GM18951 (cell line): ENCODE data around the gene JPT2.
"Not testable (repeated sequence)": the region's sequence is repeated elsewhere in the genome, so short reads cannot be mapped to it uniquely, and the experiment has no call there.

Experiments
- POLR2A ChIP-seq: IDR thresholded peaks from 4 replicates; pipeline ENCODE4 v1.6.1; 2011; ENCODE audit warnings: mild to moderate bottlenecking; ENCODE audit not compliant: insufficient read length, insufficient read depth; ENCODE audit errors: extremely low read depth
- in situ Hi-C: fragments of 300-500 bp; cut with MboI; formaldehyde crosslinking; loops from one replicate; pipeline ENCODE4 v1.12.0; 2022; ENCODE audit warnings: low sequenced_read_pairs, mixed read lengths, inconsistent platforms; ENCODE audit not compliant: unreplicated experiment

The JPT2 gene

DNA sequence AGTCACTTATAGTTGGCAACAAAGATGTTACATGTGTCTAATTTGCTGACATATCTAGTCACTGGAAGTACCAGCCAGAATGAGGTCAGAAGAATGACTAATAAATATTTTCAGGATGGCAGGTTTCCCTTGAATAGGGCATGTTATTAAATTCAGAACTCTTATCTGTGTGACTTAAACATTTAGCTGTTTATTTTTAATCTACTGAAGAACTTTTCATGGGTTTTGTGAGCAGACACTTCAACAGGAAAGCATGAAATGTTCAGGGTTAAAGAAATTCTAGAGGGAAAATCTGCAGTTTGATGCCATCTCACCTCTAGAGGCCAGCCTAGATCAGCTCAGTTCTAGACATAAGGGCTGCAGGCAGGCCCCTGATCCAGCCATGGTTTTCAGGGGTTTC lies 13.2 kb downstream of the JPT2 start:
- TF ChIP-seq POLR2A = no peak
- in situ Hi-C loops = no loop called here

DNA sequence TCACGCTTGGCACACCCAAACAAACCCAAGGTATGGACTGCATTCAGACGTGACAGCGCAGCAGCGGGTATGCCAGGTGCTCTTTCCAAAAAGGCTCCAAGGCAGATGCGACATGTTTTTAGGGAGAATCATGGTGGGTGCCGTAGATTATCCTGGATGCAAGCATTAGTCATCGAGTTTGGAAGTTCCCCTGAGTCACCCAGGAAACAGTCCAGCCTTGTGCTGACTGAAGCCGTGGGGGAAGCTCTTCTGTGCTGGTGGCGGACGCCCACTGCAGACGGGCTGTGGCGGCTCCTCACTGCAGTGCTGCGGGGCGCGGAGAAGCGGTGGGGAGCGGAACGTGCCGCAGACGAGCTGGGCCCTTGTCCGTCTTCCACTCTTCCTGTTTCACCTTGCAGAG lies 13.9 kb downstream of the JPT2 start:
- TF ChIP-seq POLR2A = no peak
- in situ Hi-C loops = no loop called here

DNA sequence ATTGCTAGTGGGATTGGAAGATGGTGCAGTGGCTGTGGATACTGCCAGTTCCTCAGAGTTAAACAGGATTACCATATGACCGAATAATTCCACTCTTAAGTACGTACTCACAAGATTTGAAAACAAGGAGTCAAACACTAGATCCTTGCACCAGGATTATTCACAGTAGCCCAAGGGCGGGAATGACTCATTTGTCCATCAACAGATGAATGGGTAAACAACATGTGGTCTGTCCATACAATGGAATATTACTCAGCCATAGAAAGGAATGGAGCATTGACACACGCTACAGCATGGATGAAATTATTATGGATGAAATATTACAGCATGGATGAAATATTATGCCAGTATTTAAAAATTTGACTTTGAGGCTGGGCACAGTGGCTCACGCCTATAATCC lies 18.8 kb downstream of the JPT2 start:
- in situ Hi-C loops = no loop called here
- TF ChIP-seq POLR2A = no peak

DNA sequence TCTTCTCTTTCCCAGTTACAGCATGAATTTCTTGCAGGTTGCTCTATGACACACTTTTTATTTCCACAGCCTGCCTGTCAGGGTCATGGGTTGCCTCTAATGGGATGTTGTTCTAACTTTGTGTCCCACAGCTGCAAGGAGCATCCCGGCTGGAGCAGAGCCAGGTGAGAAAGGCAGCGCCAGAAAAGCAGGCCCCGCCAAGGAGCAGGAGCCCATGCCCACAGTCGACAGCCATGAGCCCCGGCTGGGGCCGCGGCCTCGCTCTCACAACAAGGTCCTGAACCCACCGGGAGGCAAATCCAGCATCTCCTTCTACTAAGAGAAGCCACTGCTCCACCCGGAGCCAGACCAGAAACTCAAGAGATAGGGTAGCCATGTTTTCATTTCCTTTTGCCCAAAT lies 20.6 kb downstream of the JPT2 start:
- no peak for TF ChIP-seq POLR2A
- in situ Hi-C loops = no loop called here

DNA sequence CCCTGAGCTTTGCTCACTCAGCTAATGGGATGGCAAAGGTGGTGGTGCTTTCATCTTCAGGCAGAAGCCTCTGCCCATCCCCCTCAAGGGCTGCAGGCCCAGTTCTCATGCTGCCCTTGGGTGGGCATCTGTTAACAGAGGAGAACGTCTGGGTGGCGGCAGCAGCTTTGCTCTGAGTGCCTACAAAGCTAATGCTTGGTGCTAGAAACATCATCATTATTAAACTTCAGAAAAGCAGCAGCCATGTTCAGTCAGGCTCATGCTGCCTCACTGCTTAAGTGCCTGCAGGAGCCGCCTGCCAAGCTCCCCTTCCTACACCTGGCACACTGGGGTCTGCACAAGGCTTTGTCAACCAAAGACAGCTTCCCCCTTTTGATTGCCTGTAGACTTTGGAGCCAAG lies 22.2 kb downstream of the JPT2 start:
- in situ Hi-C loops = no loop called here

DNA sequence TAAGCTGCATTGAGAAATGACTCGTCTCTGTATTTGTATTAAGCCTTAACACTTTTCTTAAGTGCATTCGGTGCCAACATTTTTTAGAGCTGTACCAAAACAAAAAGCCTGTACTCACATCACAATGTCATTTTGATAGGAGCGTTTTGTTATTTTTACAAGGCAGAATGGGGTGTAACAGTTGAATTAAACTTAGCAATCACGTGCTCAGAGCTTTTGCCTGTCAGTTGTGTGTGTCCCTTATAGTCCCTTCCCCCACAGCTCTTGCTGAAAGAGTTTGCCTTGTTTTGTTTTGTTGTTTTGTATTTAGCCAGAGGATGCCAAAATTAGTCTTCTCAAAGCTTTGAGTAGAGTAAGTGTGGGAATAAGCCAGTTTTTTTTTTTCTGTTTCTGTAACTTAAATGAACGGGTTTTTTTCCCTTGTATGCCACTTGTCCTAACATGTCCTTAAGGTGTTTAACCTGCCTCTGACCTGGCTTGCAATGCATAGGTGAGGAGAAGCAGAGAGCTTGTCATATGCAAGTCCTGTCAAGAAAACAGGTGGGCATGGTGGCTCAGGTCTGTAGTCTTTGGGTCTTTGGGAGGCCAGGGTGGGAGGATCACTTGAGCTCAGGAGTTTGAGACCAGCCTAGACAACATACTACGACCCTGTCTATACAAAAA lies 23.3 kb downstream of the JPT2 start:
- in situ Hi-C loops = no loop called here
- no peak for TF ChIP-seq POLR2A

More for the DNA sequence above, 22.2 kb downstream of the JPT2 start:
- TF ChIP-seq POLR2A = no peak

DNA sequence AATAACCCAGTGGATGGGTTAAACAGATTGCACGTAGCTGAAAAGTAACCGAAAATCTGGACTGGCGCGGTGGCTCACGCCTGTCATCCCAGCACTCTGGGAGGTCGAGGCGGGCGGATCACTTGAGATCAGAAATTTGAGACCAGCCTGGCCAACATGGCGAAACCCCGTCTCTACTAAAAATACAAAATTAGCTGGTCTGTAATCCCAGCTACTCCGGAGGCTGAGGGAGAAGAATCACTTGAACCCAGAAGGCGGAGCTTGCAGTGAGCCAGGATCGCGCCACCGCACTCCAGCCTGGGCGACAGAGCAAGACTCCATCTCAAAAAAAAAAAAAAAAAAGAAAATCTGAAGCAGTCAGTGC lies 27.2 kb downstream of the JPT2 start:
- in situ Hi-C loops = not testable (repeated sequence)

DNA sequence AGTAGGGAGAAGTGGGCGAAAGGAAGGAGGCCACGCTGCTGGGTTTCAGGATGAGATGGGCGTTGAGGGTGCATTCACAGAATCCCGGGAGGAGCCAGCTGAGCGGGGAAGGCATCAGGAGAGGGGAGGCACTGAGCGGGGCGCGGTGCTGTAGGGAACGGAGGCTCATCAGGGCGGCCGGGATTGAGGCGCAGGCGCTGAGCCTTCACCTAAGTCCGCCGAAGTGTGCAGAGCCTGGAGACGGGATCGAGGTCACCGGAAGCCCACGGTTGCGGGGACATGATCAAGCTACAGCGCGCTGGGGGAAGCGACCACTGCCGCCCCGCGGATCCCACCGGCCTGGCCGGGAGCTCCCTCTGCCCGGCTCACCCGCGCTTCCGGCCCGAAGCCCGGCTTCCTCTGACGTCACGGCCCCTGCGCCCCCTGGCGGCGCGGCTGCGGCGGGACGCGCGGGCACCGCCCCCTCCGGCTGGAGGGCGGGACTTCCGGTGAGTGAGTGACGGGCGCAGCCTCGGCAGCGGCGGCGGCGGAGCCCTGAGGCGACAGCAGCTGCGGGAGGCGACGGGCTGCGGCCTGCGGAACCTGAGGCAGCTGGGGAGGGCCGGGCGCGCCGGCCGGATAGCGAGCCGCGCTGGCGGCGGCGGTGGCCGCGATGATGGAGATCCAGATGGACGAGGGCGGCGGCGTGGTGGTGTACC lies 27.8 kb downstream of the JPT2 start, which contains the start of gene MAPK8IP3:
Gene MAPK8IP3, plus strand, starts transcription at position 508 of the 698 bp plus-strand sequence. Its CDS starts 145 bp downstream, at position 653.
- peak; percentile 99 for TF ChIP-seq POLR2A
- in situ Hi-C loops = no loop called here

DNA sequence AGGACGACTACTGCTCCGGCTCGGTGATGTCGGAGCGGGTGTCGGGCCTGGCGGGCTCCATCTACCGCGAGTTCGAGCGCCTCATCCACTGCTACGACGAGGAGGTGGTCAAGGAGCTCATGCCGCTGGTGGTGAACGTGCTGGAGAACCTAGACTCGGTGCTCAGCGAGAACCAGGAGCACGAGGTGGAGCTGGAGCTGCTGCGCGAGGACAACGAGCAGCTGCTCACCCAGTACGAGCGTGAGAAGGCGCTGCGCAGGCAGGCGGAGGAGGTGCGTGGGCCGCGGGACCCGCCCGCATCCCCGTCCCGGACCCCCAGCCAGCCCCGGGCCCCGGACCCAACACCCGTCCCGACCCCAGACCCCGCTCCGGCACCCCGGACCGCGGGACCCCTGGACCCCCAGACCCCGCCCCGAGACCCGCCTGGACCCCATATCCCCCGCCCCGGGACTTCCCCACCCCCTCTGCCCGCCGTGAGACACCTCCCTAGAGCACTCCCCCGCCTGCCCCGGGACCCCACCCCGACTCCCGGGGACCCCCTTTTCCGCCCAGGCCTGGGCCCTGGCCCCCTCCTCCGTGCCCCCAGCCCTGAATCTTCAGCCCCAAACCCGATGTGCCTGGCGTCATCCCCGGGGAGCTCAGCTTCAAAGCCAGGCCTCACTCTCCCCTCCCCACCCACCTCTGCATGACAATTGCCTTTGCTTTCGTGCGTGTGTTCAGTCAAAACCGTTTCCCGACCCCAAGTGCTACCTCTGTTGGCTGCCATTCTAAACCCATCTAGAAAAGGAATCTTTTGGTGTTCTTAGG lies 28.5 kb downstream of the JPT2 start:
- in situ Hi-C loops = no loop called here
- no peak for TF ChIP-seq POLR2A

DNA sequence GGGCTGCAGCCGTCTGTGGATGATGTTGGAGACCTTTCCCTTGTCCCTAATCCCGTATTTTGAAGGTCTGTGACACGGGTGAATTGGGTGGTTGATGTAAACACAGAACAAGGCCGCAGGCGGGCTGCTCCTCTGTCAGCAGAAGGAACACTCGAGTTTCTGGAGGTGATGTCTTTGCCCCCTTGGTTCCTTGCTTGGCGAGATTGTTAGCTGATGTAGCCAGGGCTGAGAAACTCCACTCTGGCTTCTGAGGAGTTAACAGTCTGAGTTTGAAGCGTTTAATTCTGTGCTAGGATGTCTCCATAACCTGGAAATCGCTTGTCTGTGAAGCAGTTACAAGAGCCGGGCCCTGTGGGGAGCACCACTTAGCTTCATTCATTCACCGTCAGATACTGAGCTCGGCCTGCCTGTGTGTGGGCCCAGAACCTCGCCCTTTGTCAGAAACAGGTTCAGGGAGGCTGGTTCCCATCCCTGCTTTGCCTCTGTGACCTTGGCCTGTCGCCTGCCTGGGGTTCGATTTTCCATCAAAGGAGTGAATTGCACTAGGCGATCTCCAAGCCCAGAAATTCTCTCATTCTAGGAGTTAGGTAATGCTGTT lies 29.2 kb downstream of the JPT2 start:
- no peak for TF ChIP-seq POLR2A
- in situ Hi-C loops = no loop called here

DNA sequence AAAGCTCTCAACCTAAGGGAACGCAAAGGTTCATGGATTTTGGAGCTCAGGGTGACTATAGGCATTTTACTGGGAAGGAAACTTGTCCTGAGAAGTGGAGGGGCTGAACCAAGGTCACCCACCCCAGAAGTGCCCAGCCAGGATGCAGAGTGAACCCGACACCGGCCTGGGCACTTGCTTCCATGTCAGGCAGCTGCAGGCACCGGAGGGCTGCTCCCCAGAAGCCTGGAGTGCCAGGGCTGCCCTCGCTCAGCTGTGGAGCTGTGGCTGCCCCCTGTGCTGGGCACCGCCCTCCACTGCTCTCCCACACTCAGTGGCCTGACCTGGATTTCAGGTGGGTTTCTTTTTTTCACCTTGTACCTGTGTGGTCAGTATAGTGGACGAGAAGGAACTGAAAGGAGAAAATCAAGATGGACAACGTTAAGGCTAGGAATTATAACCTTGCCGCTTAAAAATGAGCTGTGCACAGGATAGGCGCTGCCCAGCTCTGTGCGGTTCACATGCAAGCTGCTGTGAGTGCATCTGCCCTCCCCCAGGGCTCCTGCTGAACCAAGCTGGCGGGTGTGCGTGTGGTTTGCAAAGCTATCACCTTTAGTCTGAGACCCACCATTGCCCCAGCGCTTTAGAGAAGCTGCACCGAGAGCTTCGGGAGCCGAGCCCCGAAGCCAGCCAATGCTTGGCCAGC lies 30.1 kb downstream of the JPT2 start:
- no peak for TF ChIP-seq POLR2A
- in situ Hi-C loops = no loop called here

DNA sequence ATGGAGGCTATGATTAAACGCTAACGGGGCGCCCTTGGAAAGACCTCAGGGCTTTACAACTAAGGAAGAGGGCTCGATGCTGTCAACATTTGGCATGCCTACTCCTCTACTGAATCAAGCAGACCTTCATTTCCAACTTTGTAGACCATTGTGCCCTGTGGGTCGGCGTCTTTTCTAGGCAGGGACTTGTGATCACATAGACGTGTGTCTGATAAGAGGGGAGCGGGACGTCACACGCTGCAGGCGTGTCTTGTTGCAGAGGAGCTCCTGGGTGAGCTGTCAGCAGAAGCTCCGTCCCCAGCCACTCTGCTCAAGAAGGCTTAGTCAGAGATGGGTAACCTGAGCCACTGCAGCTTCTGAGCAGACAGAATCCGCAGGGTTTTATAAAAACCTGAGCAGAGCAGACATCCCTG lies 30.7 kb downstream of the JPT2 start:
- in situ Hi-C loops = no loop called here
- no peak for TF ChIP-seq POLR2A

DNA sequence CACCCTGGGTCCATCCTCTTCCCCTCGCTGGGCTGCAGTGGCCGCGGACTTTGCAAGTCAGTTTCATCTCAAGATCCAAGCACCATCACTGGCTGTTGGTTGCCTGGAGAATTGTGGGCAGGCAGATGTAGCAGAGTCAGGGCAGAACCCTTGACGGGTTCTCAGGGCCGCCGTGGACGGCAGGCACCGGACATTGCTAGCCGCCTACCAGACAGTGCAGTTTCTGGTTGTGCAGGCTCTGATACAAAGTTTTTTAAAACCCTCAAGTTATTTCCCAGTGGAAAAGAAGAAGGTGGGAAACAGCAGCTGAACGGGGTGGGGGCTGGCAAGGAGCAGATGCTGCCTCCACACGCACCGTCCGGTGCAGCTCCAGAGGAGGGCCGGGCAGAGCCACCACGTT lies 31.3 kb downstream of the JPT2 start:
- TF ChIP-seq POLR2A = no peak

More for the DNA sequence above, 31.3 kb downstream of the JPT2 start:
- in situ Hi-C loops = no loop called here
